Natural killer cell (primary cell): ENCODE data around the gene RGSL1. TPM values are rescaled to one million over a fixed set of nuclear protein-coding genes. Genes with fewer than 3 reads are reported as not detected.

Source experiments
- ATAC-seq, 3 donors: fragments of 150-1000 bp in 2 of 3; fragments of 200-7000 bp in 1 of 3; cut with Tn5 transposase; 1 replicate in 1 of 3; 2 replicates in 2 of 3; pipeline ENCODE4 v1.10.0; 2021; ENCODE audit warnings: mild to moderate bottlenecking in 2 of 3, moderate library complexity in 2 of 3
- DNase-seq, 2 donors: peaks; one replicate each; pipeline versions ENCODE4 v3.0.0 to v3.0.0-alpha.2; 2013 to 2021; ENCODE audit warnings: mixed read lengths in 1 of 2
- H3K27ac ChIP-seq: one replicate; pipeline ENCODE4 v1.5.1; 2013; ENCODE audit warnings: mild to moderate bottlenecking, low read length
- H3K27me3 ChIP-seq: one replicate; pipeline ENCODE4 v1.6.1; 2013; ENCODE audit warnings: low read length; ENCODE audit not compliant: control insufficient read depth, insufficient read depth
- H3K36me3 ChIP-seq: one replicate; pipeline ENCODE4 v1.6.1; 2013; ENCODE audit warnings: low read length; ENCODE audit not compliant: control insufficient read depth, insufficient read depth
- H3K4me1 ChIP-seq: one replicate; pipeline ENCODE4 v1.6.1; 2013; ENCODE audit warnings: low read length; ENCODE audit not compliant: control insufficient read depth, insufficient read depth
- H3K4me3 ChIP-seq: one replicate; pipeline ENCODE4 v1.5.1; 2013; ENCODE audit warnings: low read length
- H3K9me3 ChIP-seq: one replicate; pipeline ENCODE4 v1.6.1; 2013; ENCODE audit warnings: low read length; ENCODE audit not compliant: control insufficient read depth, insufficient read depth
- H3K27ac Mint-ChIP-seq, 2 donors: one replicate each; pipeline ENCODE4 v1.8.0; 2022; ENCODE audit warnings: mild to moderate bottlenecking in 2 of 2, mixed read lengths in 2 of 2, moderate library complexity in 1 of 2
- H3K27me3 Mint-ChIP-seq, 2 donors: one replicate each; pipeline ENCODE4 v1.8.0; 2022; ENCODE audit warnings: low read depth in 2 of 2, mixed read lengths in 2 of 2
- H3K36me3 Mint-ChIP-seq: one replicate; pipeline ENCODE4 v1.8.0; 2022; ENCODE audit warnings: mixed read lengths
- H3K4me1 Mint-ChIP-seq, 2 donors: one replicate each; pipeline ENCODE4 v1.8.0; 2022; ENCODE audit warnings: mixed read lengths in 2 of 2
- H3K4me3 Mint-ChIP-seq: one replicate; pipeline ENCODE4 v1.8.0; 2022; ENCODE audit warnings: mild to moderate bottlenecking, moderate library complexity, mixed read lengths
- H3K9me3 Mint-ChIP-seq, 2 donors: one replicate each; pipeline ENCODE4 v1.8.0; 2022; ENCODE audit warnings: mixed read lengths in 2 of 2
- WGBS: methylation state at CpG from one replicate; pipeline ENCODE4 v1.1.7; 2013; ENCODE audit warnings: missing lambda C conversion rate; ENCODE audit not compliant: insufficient coverage; 5-methylcytosine and 5-hydroxymethylcytosine counted together
- intact Hi-C: fragments of 100-400 bp; cut with micrococcal nuclease; formaldehyde crosslinking; loops from one replicate; pipeline ENCODE4 v1.14.2; 2022
- total RNA-seq, 4 donors: library from RNA; stranded (reverse); fragments of 120-200 nt in 1 of 4; gene quantifications; one replicate each; pipeline versions ENCODE4 v1.2.3 to v1.2.4, GENCODE V29; 2013 to 2022
- TF ChIP-seq, protein P1 (sequence below): fragments of 200-600 bp; IDR thresholded peaks from one replicate; pipeline ENCODE4 v1.8.0; 2022; ENCODE audit warnings: antibody characterized with exemption

The RGSL1 gene
- total RNA-seq, 3 donors from 2014 or later (not counting 1 experiment from before 2014, with no cell fraction given), result not detected

DNA sequence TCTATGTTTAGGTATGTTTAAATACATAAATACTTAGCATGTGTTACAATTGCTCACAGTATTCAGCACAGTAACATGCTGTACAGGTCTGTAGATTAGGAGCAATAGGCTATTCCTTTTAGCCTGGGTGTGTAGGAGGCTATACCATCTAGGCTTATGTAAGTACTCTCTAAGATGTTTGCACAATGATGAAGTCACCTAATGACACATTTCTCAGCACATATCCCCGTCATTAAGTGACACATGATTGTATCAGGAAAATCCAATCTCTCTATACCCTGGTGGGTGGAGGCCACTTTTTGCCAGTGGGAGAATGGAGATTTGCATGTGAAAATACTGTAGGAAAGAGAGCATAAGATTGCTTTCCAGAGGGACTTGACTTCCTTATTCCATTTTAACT, 43.9 kb upstream of the RGSL1 start:
- Histone ChIP-seq H3K36me3 (no peaks in the 10 kb centered on the region), H3K4me3 (no peak overlapping the region), H3K9me3 (no peaks in the 10 kb centered on the region), H3K27ac (no peak overlapping the region), H3K4me1 (no peaks in the 10 kb centered on the region), H3K27me3 (peaks cover 14% of the 10 kb centered on the region)
- H3K36me3 Mint-ChIP-seq, result no peaks in the 10 kb centered on the region
- H3K27me3 Mint-ChIP-seq, result peaks cover 10 to 65% of the 10 kb centered on the region in 2 donors
- no peaks in the 10 kb centered on the region for H3K4me1 Mint-ChIP-seq
- intact Hi-C loops, result no loop called here
- H3K4me3 Mint-ChIP-seq, result no peak overlapping the region
- TF ChIP-seq, protein P1, sequence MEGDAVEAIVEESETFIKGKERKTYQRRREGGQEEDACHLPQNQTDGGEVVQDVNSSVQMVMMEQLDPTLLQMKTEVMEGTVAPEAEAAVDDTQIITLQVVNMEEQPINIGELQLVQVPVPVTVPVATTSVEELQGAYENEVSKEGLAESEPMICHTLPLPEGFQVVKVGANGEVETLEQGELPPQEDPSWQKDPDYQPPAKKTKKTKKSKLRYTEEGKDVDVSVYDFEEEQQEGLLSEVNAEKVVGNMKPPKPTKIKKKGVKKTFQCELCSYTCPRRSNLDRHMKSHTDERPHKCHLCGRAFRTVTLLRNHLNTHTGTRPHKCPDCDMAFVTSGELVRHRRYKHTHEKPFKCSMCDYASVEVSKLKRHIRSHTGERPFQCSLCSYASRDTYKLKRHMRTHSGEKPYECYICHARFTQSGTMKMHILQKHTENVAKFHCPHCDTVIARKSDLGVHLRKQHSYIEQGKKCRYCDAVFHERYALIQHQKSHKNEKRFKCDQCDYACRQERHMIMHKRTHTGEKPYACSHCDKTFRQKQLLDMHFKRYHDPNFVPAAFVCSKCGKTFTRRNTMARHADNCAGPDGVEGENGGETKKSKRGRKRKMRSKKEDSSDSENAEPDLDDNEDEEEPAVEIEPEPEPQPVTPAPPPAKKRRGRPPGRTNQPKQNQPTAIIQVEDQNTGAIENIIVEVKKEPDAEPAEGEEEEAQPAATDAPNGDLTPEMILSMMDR, result no peak
- WGBS, result no CpG with 5 or more reads among the region's 1 CpG
- H3K9me3 Mint-ChIP-seq, result no peaks in the 10 kb centered on the region
- ATAC-seq (no peak), DNase-seq (no peak)
- no peak overlapping the region for H3K27ac Mint-ChIP-seq

DNA sequence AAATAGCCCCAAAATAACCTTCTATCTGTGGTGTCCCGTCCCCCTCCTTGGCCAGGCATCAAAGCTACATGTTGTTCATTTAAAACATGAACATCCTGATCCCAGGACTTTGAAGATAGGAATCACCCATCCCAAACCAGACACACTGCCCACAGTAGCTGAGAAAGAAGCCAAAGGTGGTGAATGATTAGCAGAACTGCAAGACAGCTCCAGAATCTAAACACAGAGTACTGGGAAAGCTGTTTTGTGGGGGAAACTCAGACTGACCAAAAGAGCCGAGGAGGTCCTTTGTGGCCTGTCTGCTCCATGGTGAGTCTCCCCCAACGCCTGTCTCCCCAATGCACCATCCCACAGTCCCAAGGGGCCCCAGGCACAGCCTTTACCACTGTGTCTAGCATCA, 42.2 kb upstream of the RGSL1 start:
- no peak for ATAC-seq
- TF ChIP-seq, protein P1, result no peak
- Histone ChIP-seq H3K27me3 (peaks cover 14% of the 10 kb centered on the region), H3K9me3 (no peaks in the 10 kb centered on the region), H3K4me1 (no peaks in the 10 kb centered on the region), H3K4me3 (no peak overlapping the region), H3K36me3 (no peaks in the 10 kb centered on the region), H3K27ac (no peak overlapping the region)
- 54% methylated on average over 3 of the region's 3 CpGs for WGBS
- H3K27ac Mint-ChIP-seq, result no peak overlapping the region
- no peaks in the 10 kb centered on the region for H3K4me1 Mint-ChIP-seq
- peaks cover 10 to 65% of the 10 kb centered on the region in 2 donors for H3K27me3 Mint-ChIP-seq
- no peaks in the 10 kb centered on the region for H3K9me3 Mint-ChIP-seq
- H3K4me3 Mint-ChIP-seq, result no peak overlapping the region
- DNase-seq, result no peak
- H3K36me3 Mint-ChIP-seq, result no peaks in the 10 kb centered on the region
- intact Hi-C loops, result no loop called here

DNA sequence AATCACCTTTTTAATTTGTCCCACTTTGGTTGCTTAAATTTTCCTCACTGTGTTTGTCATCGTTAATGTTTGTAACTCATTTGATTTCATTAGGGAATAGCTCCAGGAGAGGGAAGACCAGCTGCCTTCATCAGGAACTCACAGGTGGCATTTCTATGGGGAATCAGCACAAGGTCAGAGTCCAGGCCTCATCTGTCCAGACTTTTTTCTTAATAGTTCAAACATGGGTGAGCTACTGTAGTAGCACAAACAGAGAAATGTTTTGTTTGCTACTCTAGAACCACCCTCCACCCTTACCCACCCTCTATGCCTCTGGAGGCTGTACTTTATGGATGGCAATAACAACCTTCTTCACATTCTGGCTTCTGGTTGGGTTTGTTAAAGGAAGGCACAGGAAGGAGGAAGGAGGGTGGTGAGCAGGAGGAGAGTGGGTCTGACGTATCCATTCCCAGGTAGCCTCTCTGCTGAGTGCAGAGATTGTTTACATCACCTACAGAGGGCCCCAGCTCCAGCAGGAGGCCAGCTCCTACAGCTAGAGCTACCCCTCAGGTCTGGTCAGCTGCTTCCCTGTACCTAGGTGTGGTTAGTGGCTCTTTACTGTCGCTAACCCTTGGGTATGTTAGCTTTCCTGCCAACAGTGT, 41.4 kb upstream of the RGSL1 start:
- no peaks in the 10 kb centered on the region for H3K36me3 Mint-ChIP-seq
- intact Hi-C loops, result no loop called here
- no peak overlapping the region for H3K4me3 Mint-ChIP-seq
- Histone ChIP-seq H3K4me1 (no peaks in the 10 kb centered on the region), H3K9me3 (no peaks in the 10 kb centered on the region), H3K27me3 (peaks cover 14% of the 10 kb centered on the region), H3K4me3 (no peak overlapping the region), H3K36me3 (no peaks in the 10 kb centered on the region), H3K27ac (no peak overlapping the region)
- H3K27me3 Mint-ChIP-seq, result peaks cover 10 to 61% of the 10 kb centered on the region in 2 donors
- no peaks in the 10 kb centered on the region for H3K9me3 Mint-ChIP-seq
- WGBS, result 64% methylated on average over 3 of the region's 3 CpGs
- ATAC-seq (no peak), DNase-seq (no peak)
- H3K4me1 Mint-ChIP-seq, result no peaks in the 10 kb centered on the region
- TF ChIP-seq, protein P1, result no peak
- H3K27ac Mint-ChIP-seq, result no peak overlapping the region

DNA sequence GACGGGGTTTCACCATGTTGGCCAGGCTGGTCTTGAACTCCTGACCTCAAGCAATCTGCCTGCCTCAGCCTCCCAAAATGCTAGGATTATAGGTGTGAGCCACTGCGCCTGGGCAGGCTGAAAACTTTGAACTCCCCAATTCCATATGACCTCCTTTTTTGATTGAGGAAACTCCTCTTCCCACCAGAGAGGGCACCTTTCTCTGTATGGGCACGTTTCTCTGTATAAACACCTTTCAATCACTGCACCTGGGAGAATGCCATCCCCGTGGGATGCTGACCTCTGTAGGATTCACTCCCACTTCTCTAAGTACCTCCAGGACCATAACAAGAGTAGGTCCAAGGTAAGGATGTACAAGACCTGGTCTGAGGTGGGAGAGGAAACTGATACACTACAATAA, 39.8 kb upstream of the RGSL1 start:
- TF ChIP-seq, protein P1, result no peak
- Mint-ChIP-seq H3K4me1 (no peaks in the 10 kb centered on the region), H3K27me3 (peaks cover 17 to 62% of the 10 kb centered on the region in 2 donors), H3K9me3 (no peaks in the 10 kb centered on the region), H3K4me3 (no peak overlapping the region), H3K27ac (no peak overlapping the region), H3K36me3 (no peaks in the 10 kb centered on the region)
- no peak overlapping the region for H3K4me3 ChIP-seq
- H3K36me3 ChIP-seq, result no peaks in the 10 kb centered on the region
- no peak for DNase-seq
- 86% methylated on average over 3 of the region's 4 CpGs for WGBS
- no peak for ATAC-seq
- no peak overlapping the region for H3K27ac ChIP-seq
- intact Hi-C loops, result no loop called here
- H3K4me1 ChIP-seq, result no peaks in the 10 kb centered on the region
- no peaks in the 10 kb centered on the region for H3K9me3 ChIP-seq
- H3K27me3 ChIP-seq, result peaks cover 11% of the 10 kb centered on the region
